ENCODE results near the gene NCR3LG1.

The NCR3LG1 gene

DNA sequence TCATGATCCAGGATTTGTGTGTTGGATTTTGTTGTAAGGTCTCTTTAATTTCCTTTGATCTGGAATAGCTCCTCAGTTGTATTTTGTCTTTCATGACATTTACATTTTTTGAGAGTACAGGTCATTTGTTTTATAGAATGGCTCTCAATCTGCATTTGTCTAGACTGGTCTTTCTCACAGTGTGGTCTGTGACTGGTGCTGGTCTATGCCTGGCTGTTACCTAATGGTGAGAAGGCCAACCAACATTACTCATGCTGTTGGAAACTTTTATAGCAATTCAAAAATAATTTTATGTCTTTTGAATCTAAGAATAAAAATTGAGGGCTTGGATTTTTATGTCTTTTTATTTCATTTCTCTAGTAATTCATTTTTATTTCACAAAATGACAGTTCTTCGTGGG, 3.9 kb upstream of the NCR3LG1 start:
- Histone ChIP-seq H3K4me1 (ENCODE audit: control insufficient read depth in 1 of 2, insufficient read depth in 2 of 2, low read length in 2 of 2) (peaks cover 8 to 11% of the 10 kb centered on the region in 2 donors), H3K27ac (ENCODE audit: low read depth, low read length) (no peak overlapping the region), H3K9me3 (ENCODE audit: control insufficient read depth in 1 of 2, low read length in 2 of 2) (no peaks in the 10 kb centered on the region), H3K27me3 (ENCODE audit: control insufficient read depth in 1 of 2, insufficient read depth in 2 of 2, low read length in 2 of 2) (no peaks in the 10 kb centered on the region), H3K4me3 (ENCODE audit: low read depth in 1 of 2, low read length in 2 of 2) (no peak overlapping the region), H3K36me3 (ENCODE audit: control insufficient read depth in 1 of 2, insufficient read depth in 2 of 2, low read length in 2 of 2) (no peaks in the 10 kb centered on the region), H3K9ac (ENCODE audit: low read depth in 1 of 2, low read length in 2 of 2) (no peak overlapping the region)

DNA sequence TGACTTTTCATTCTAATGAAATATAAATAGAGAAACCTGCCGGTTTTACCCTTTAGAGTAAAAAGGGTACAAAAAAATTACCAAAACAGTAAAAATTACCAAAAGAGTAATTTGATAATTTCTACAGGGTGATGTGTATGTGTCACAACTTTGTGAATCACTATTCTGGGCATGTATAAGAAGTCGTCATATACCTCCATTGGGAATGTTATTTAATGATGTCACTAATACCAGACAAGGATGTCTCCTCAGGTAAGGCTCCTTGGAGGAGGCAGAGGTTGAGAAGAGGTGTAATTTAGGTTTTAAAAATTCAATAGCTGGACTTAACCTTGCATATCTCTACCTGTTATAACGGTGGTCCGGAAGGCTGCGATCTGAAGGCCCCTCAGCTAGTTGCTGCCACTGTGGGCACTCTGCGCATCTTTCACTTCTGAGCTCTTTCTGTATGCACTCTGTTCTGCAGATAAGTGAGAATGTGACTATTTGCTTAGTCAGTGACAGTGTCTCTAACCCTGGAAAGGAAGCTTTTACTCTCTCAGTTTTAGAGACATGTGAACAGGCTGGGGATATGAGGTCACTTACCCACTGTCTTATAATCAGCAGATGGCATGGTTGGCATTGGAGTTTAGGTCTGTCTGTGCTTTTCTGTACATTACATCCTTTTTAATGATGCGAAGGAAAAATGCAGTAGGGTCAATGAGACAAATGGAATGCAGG, 987 bp upstream of the NCR3LG1 start:
- Histone ChIP-seq H3K36me3 (ENCODE audit: control insufficient read depth in 1 of 2, insufficient read depth in 2 of 2, low read length in 2 of 2) (no peaks in the 10 kb centered on the region), H3K9ac (ENCODE audit: low read depth in 1 of 2, low read length in 2 of 2) (no peak overlapping the region), H3K27me3 (ENCODE audit: control insufficient read depth in 1 of 2, insufficient read depth in 2 of 2, low read length in 2 of 2) (no peaks in the 10 kb centered on the region), H3K4me1 (ENCODE audit: control insufficient read depth in 1 of 2, insufficient read depth in 2 of 2, low read length in 2 of 2) (peaks cover 16 to 20% of the 10 kb centered on the region in 2 donors), H3K4me3 (ENCODE audit: low read depth in 1 of 2, low read length in 2 of 2) (no peak overlapping the region), H3K9me3 (ENCODE audit: control insufficient read depth in 1 of 2, low read length in 2 of 2) (no peaks in the 10 kb centered on the region), H3K27ac (ENCODE audit: low read depth, low read length) (no peak overlapping the region)

DNA sequence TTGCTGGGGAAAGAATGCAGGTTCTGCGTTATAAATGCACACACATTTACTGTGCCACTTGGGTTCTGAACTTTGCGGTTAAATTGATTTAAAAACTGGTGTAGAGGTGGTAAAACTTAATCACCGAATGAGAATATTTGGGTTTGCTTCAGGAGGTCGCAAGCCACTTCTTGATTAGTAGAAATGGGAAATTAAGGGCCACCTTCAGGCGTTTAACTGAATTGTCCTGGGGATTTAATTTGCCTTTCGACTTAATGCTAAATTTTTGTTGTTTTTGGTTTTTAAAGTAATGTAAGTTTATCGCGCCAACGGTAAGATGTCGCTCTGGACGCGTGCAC, 459 bp upstream of the NCR3LG1 start:
- H3K9me3 ChIP-seq (ENCODE audit: control insufficient read depth in 1 of 2, low read length in 2 of 2): no peaks in the 10 kb centered on the region
- peak overlapping the region; percentile 71 to 90 for H3K4me3 ChIP-seq (ENCODE audit: low read depth in 1 of 2, low read length in 2 of 2)
- H3K9ac ChIP-seq (ENCODE audit: low read depth in 1 of 2, low read length in 2 of 2): peak overlapping the region in 1 of 2 donors; percentile 40
- H3K27me3 ChIP-seq (ENCODE audit: control insufficient read depth in 1 of 2, insufficient read depth in 2 of 2, low read length in 2 of 2): no peaks in the 10 kb centered on the region
- H3K27ac ChIP-seq (ENCODE audit: low read depth, low read length): no peak overlapping the region
- no peaks in the 10 kb centered on the region for H3K36me3 ChIP-seq (ENCODE audit: control insufficient read depth in 1 of 2, insufficient read depth in 2 of 2, low read length in 2 of 2)
- peaks cover 16 to 20% of the 10 kb centered on the region in 2 donors for H3K4me1 ChIP-seq (ENCODE audit: control insufficient read depth in 1 of 2, insufficient read depth in 2 of 2, low read length in 2 of 2)

DNA sequence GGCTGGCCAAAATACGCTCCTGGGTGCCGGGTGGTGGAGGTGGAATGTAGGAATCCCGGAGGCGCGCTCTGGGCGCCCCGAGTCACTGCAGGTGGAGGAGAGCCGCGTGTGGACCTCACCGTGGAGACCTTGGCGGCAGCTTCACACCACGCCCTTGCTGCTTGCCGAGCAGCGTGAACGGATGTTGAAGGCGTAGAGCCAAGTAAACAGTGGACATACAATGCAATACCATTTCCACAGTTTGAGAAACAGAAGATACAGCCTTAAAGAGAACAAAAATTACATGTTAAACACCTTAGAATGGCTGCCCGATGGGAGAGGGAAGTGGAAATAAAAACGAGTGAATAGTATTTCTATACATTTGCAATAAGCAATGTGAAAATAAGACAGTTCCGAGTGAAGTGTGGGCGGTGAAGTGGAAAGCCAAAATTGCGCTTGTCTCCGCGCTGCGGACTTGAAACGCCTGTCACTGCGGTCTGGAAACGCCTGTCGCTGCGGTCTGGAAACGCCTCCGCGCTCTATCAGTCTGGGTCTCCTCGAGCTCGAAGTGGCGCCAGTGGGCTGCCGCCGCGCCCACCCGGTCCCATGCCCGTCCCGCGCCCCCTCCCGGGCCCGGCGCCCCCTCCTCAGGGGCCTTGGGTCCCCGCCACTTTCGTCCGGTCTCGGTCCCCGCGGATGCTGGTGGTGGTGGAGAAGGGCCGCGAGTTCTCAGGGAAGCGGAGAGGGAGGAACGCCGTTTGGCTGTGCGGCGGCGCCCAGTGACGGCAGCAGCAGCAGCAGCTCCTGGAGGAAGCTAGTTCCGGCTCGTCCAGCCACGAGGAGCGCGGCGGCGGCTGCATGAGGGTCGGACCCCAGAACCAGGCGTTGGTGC, 1.6 kb downstream of the NCR3LG1 start:
- no peaks in the 10 kb centered on the region for H3K27me3 ChIP-seq (ENCODE audit: control insufficient read depth in 1 of 2, insufficient read depth in 2 of 2, low read length in 2 of 2)
- H3K4me3 ChIP-seq (ENCODE audit: low read depth in 1 of 2, low read length in 2 of 2): peak overlapping the region; percentile 71 to 90
- peak overlapping the region; percentile 70 to 87 for H3K9ac ChIP-seq (ENCODE audit: low read depth in 1 of 2, low read length in 2 of 2)
- H3K4me1 ChIP-seq (ENCODE audit: control insufficient read depth in 1 of 2, insufficient read depth in 2 of 2, low read length in 2 of 2): peaks cover 16 to 20% of the 10 kb centered on the region in 2 donors
- H3K27ac ChIP-seq (ENCODE audit: low read depth, low read length): peak overlapping the region; percentile 78
- H3K36me3 ChIP-seq (ENCODE audit: control insufficient read depth in 1 of 2, insufficient read depth in 2 of 2, low read length in 2 of 2): peaks cover 6 to 7% of the 10 kb centered on the region in 2 donors
- H3K9me3 ChIP-seq (ENCODE audit: control insufficient read depth in 1 of 2, low read length in 2 of 2): no peaks in the 10 kb centered on the region

DNA sequence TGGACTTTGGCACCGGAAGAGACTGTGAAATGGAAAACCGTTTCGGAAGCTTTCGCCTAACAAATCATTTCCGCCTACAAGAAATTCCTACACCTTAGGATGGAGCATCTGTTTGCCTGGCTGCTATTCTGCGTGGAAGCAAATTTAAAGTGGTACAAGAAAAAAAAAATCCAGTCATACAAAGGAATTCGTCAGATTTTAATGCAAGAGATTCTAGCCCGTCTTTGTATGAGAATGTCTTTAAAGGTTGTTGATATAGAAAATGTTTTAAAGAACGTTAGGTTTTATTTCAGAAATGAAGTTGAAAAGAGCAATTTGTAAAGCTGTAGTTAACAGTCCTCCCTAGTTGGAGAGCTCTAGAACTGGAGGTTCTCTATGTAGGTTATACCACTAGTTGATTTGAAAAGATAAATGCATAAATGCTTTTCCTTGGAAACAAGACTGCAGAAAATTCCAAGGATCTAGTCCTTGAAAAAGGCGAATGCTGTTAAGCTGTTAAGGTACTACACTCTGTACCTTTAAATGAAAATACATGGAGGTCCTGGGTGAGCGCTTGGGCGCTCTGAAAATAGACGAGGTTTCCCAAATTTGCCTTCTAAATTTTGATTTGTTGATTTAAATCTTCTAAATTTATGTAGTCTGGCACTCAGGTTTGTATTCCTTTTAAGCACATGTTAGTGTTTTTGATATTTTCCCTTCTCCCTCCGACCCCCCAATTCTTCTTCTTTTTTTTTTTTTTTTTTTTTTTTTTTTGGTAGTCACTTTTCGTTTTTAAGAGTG, 2.4 kb downstream of the NCR3LG1 start:
- Histone ChIP-seq H3K9ac (ENCODE audit: low read depth in 1 of 2, low read length in 2 of 2) (peak overlapping the region; percentile 70 to 87), H3K27ac (ENCODE audit: low read depth, low read length) (peak overlapping the region; percentile 78), H3K4me3 (ENCODE audit: low read depth in 1 of 2, low read length in 2 of 2) (peak overlapping the region; percentile 71 to 90), H3K27me3 (ENCODE audit: control insufficient read depth in 1 of 2, insufficient read depth in 2 of 2, low read length in 2 of 2) (no peaks in the 10 kb centered on the region), H3K36me3 (ENCODE audit: control insufficient read depth in 1 of 2, insufficient read depth in 2 of 2, low read length in 2 of 2) (peaks cover 6 to 7% of the 10 kb centered on the region in 2 donors), H3K9me3 (ENCODE audit: control insufficient read depth in 1 of 2, low read length in 2 of 2) (no peaks in the 10 kb centered on the region), H3K4me1 (ENCODE audit: control insufficient read depth in 1 of 2, insufficient read depth in 2 of 2, low read length in 2 of 2) (peaks cover 16 to 20% of the 10 kb centered on the region in 2 donors)

DNA sequence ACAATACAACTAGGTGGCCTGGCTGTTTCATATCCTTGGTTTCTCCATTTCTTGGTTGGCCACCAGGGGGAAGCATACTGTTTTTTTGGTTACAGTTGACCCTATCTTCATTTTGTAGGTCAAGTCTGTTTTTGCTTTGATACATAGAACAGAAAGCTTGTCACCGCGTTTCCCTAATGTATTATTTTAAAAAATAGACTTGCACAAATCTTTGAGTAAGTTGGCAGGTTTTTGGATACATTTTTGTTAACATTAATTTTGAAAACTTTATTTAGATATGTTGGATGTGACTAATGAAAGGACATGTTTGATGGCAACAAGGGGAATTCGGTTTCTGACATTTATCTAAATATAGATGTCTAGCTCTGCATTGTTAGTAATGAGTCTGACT, 3.0 kb downstream of the NCR3LG1 start:
- H3K4me3 ChIP-seq (ENCODE audit: low read depth in 1 of 2, low read length in 2 of 2): no peak overlapping the region
- no peak overlapping the region for H3K9ac ChIP-seq (ENCODE audit: low read depth in 1 of 2, low read length in 2 of 2)
- no peaks in the 10 kb centered on the region for H3K9me3 ChIP-seq (ENCODE audit: control insufficient read depth in 1 of 2, low read length in 2 of 2)
- peaks cover 16 to 20% of the 10 kb centered on the region in 2 donors for H3K4me1 ChIP-seq (ENCODE audit: control insufficient read depth in 1 of 2, insufficient read depth in 2 of 2, low read length in 2 of 2)
- H3K36me3 ChIP-seq (ENCODE audit: control insufficient read depth in 1 of 2, insufficient read depth in 2 of 2, low read length in 2 of 2): peaks cover 6 to 7% of the 10 kb centered on the region in 2 donors
- H3K27me3 ChIP-seq (ENCODE audit: control insufficient read depth in 1 of 2, insufficient read depth in 2 of 2, low read length in 2 of 2): no peaks in the 10 kb centered on the region
- H3K27ac ChIP-seq (ENCODE audit: low read depth, low read length): no peak overlapping the region

DNA sequence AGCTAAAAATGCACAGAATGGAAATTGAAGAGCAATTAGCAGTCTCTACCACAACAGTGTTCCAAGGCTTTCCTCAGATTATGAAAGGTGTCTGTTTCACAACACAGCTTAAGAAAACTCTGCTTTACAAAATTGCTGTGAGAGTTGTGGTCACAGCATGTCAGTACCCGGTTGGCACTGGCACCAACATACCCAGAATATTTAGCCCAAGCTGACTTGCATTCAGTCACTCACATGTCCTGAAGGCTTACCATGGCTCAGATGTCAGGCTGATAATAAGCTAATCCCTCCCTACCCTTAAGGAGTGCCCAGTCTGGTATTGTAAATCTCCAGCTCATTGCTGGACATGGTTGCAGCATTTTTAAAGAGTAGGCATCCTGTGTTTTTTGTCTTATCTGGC, 14.9 kb downstream of the NCR3LG1 start:
- Histone ChIP-seq H3K27me3 (ENCODE audit: control insufficient read depth in 1 of 2, insufficient read depth in 2 of 2, low read length in 2 of 2) (no peaks in the 10 kb centered on the region), H3K36me3 (ENCODE audit: control insufficient read depth in 1 of 2, insufficient read depth in 2 of 2, low read length in 2 of 2) (peaks cover 39 to 60% of the 10 kb centered on the region in 2 donors), H3K9me3 (ENCODE audit: control insufficient read depth in 1 of 2, low read length in 2 of 2) (peaks cover 24 to 35% of the 10 kb centered on the region in 2 donors), H3K4me3 (ENCODE audit: low read depth in 1 of 2, low read length in 2 of 2) (no peak overlapping the region), H3K9ac (ENCODE audit: low read depth in 1 of 2, low read length in 2 of 2) (no peak overlapping the region), H3K4me1 (ENCODE audit: control insufficient read depth in 1 of 2, insufficient read depth in 2 of 2, low read length in 2 of 2) (no peaks in the 10 kb centered on the region), H3K27ac (ENCODE audit: low read depth, low read length) (no peak overlapping the region)

DNA sequence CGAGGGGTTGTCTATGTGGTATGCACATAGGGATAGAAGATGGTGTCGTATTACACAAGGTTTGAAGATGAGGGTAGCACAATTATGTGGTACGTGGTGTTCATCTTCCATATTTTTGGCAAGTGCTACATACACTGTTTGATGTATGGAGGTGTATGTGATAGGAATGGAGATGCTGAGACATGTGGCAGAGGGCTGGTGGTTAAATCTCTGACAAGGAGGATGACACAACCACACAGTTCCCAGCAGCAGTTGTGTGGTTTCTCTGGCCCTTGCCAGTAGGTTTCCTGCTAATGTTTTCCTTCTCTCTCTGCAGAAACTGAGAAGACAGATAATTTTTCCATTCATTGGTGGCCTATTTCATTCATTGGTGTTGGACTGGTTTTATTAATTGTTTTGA, 17.0 kb downstream of the NCR3LG1 start:
- H3K4me3 ChIP-seq (ENCODE audit: low read depth in 1 of 2, low read length in 2 of 2): no peak overlapping the region
- H3K9me3 ChIP-seq (ENCODE audit: control insufficient read depth in 1 of 2, low read length in 2 of 2): peaks cover 39 to 56% of the 10 kb centered on the region in 2 donors
- no peaks in the 10 kb centered on the region for H3K27me3 ChIP-seq (ENCODE audit: control insufficient read depth in 1 of 2, insufficient read depth in 2 of 2, low read length in 2 of 2)
- no peaks in the 10 kb centered on the region for H3K4me1 ChIP-seq (ENCODE audit: control insufficient read depth in 1 of 2, insufficient read depth in 2 of 2, low read length in 2 of 2)
- peaks cover 53 to 81% of the 10 kb centered on the region in 2 donors for H3K36me3 ChIP-seq (ENCODE audit: control insufficient read depth in 1 of 2, insufficient read depth in 2 of 2, low read length in 2 of 2)
- H3K27ac ChIP-seq (ENCODE audit: low read depth, low read length): no peak overlapping the region
- no peak overlapping the region for H3K9ac ChIP-seq (ENCODE audit: low read depth in 1 of 2, low read length in 2 of 2)

DNA sequence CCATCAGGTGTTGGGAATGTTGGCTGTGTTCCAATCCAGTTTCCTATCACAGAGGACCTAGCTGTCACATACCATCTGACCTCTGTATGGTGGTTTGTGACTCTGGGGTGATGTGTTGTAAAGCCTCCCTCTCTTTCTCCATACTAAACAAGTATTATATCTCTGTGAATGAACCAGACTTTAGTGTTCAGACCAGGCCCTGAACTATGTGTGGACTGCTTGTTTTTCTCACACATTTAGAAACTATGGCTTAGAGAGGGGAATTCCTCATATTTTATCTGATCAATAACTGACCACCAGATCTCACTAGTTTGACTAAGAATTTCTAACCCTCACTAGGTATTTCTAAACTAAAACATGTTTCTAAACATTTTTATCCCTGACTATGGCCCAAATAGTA, 17.5 kb downstream of the NCR3LG1 start:
- Histone ChIP-seq H3K36me3 (ENCODE audit: control insufficient read depth in 1 of 2, insufficient read depth in 2 of 2, low read length in 2 of 2) (peaks cover 53 to 86% of the 10 kb centered on the region in 2 donors), H3K27ac (ENCODE audit: low read depth, low read length) (no peak overlapping the region), H3K4me3 (ENCODE audit: low read depth in 1 of 2, low read length in 2 of 2) (no peak overlapping the region), H3K4me1 (ENCODE audit: control insufficient read depth in 1 of 2, insufficient read depth in 2 of 2, low read length in 2 of 2) (no peaks in the 10 kb centered on the region), H3K9me3 (ENCODE audit: control insufficient read depth in 1 of 2, low read length in 2 of 2) (peaks cover 39 to 59% of the 10 kb centered on the region in 2 donors), H3K9ac (ENCODE audit: low read depth in 1 of 2, low read length in 2 of 2) (no peak overlapping the region), H3K27me3 (ENCODE audit: control insufficient read depth in 1 of 2, insufficient read depth in 2 of 2, low read length in 2 of 2) (no peaks in the 10 kb centered on the region)
